K562 (cell line): ENCODE measurements around the gene WWOX. TPM values are rescaled to one million over a fixed set of nuclear protein-coding genes. Genes with fewer than 3 reads are reported as not detected.

ENCODE experiments used
- ATAC-seq: fragments of 200-7000 bp; cut with Tn5 transposase; 3 replicates; pipeline ENCODE4 v1.9.1; 2020; ENCODE audit warnings: moderate library complexity
- BruUV-seq: library from RNA; stranded (reverse); fragments of 400-500 nt; replicated peaks from 2 replicates; lab custom pipeline; 2021; lab: Mats Ljungman, UMichigan
- CTCF ChIA-PET: fragments of 300-600 bp; formaldehyde crosslinking; extraction: SDS; loops from one replicate; lab custom pipeline; 2021; ENCODE audit warnings: low intra/inter-chr PET ratio; lab: Yijun Ruan, JAX
- POLR2A ChIA-PET: fragments of 300-600, 350-650 bp; sonication (Branson Sonifier 250); formaldehyde crosslinking; extraction: SDS; loops from one replicate; lab custom pipeline; 2021; ENCODE audit warnings: antibody characterized with exemption, inconsistent platforms; lab: Yijun Ruan, JAX
- DNase-seq, 4 experiments: peaks; one replicate each; pipeline versions ENCODE4 v3.0.0 to v3.0.0-alpha.2; 2011 to 2018; ENCODE audit warnings: low spot score in 3 of 4, mixed read lengths in 3 of 4; ENCODE audit errors: extremely low read depth in 1 of 4
- FAIRE-seq: peaks from 2 replicates; lab custom pipeline; 2011; peaks lifted over from hg19 to GRCh38; lab: Jason Lieb, UNC
- H2AFZ ChIP-seq: 2 replicates; pipeline ENCODE4 v1.6.0; 2011; ENCODE audit warnings: low read depth, low read length, control low read depth, inconsistent platforms
- H3K27ac ChIP-seq: fragments of 200-600 bp; 3 replicates; pipeline ENCODE4 v1.8.0; 2011; ENCODE audit warnings: low read depth, mild to moderate bottlenecking, control low read depth, inconsistent platforms, low read length, moderate library complexity, mixed read lengths; ENCODE audit errors: extremely low read depth
- H3K27me3 ChIP-seq, 2 experiments: fragments of 300-600 bp in 1 of 2; 2 replicates in 1 of 2; 3 replicates in 1 of 2; pipeline versions ENCODE4 v1.6.0 to v1.8.0; 2011; ENCODE audit warnings: inconsistent platforms in 2 of 2, low read length in 2 of 2, mild to moderate bottlenecking in 1 of 2, mixed read lengths in 1 of 2, moderate library complexity in 1 of 2; ENCODE audit not compliant: control insufficient read depth in 2 of 2, insufficient read depth in 2 of 2
- H3K36me3 ChIP-seq: fragments of 300-600 bp; 3 replicates; pipeline ENCODE4 v1.8.0; 2011; ENCODE audit warnings: mild to moderate bottlenecking, low read length, inconsistent platforms; ENCODE audit not compliant: control insufficient read depth, insufficient read depth
- H3K4me1 ChIP-seq, 2 experiments: fragments of 200-600 bp in 1 of 2; replicated peaks in 1 of 2; 2 replicates in 1 of 2; 3 replicates in 1 of 2; pipeline versions ENCODE4 v1.5.1 to v1.8.0; 2011; ENCODE audit warnings: inconsistent platforms in 2 of 2, low read length in 2 of 2, mild to moderate bottlenecking in 1 of 2, mixed read lengths in 1 of 2, moderate library complexity in 1 of 2; ENCODE audit not compliant: control insufficient read depth in 2 of 2, insufficient read depth in 2 of 2
- H3K4me2 ChIP-seq: 2 replicates; pipeline ENCODE4 v1.6.1; 2011; ENCODE audit warnings: low read length, control low read depth, inconsistent platforms, mixed read lengths; ENCODE audit not compliant: insufficient read depth
- H3K4me3 ChIP-seq: fragments of 200-600 bp; sonication (generic), shearing (Covaris generic); 2 replicates; pipeline ENCODE4 v1.5.1; 2016; ENCODE audit warnings: control low read depth, inconsistent platforms
- H3K79me2 ChIP-seq: fragments of 200-600 bp; 3 replicates; pipeline ENCODE4 v1.8.0; 2011; ENCODE audit warnings: low read length, inconsistent platforms; ENCODE audit not compliant: control insufficient read depth, insufficient read depth
- H3K9ac ChIP-seq, 2 experiments: 2 replicates each; pipeline versions ENCODE4 v1.6.0 to v1.6.1; 2011; ENCODE audit warnings: low read depth in 2 of 2, low read length in 2 of 2, control low read depth in 1 of 2, inconsistent platforms in 1 of 2, mild to moderate bottlenecking in 1 of 2, mixed read lengths in 1 of 2; ENCODE audit not compliant: insufficient read depth in 1 of 2
- H3K9me1 ChIP-seq: one replicate; pipeline ENCODE4 v1.6.0; 2011; ENCODE audit warnings: inconsistent platforms, mild to moderate bottlenecking, low read length, moderate library complexity; ENCODE audit not compliant: control insufficient read depth, insufficient read depth
- H3K9me3 ChIP-seq: replicated peaks from 2 replicates; pipeline ENCODE4 v1.5.1; 2011; ENCODE audit warnings: low read depth, low read length, inconsistent platforms; ENCODE audit not compliant: control insufficient read depth, insufficient read depth
- H4K20me1 ChIP-seq: replicated peaks from 2 replicates; pipeline ENCODE4 v1.6.1; 2011; ENCODE audit warnings: low read length, inconsistent platforms, mixed read lengths; ENCODE audit not compliant: control insufficient read depth, insufficient read depth
- ATF3 ChIP-seq, 2 experiments: fragments of 450-650 bp in 1 of 2; sonication (generic) in 1 of 2; formaldehyde crosslinking in 1 of 2; IDR thresholded peaks in 1 of 2; conservative IDR thresholded peaks in 1 of 2; 2 replicates each; pipeline versions ENCODE4 v1.6.1 to v1.8.1; 2016 to 2023; ENCODE audit warnings: mild to moderate bottlenecking in 2 of 2, moderate library complexity in 2 of 2, inconsistent platforms in 1 of 2, missing genetic modification reagents in 1 of 2
- MEIS2 ChIP-seq: fragments of 450-650 bp; IDR thresholded peaks from 2 replicates; pipeline ENCODE4 v1.6.1; 2014; ENCODE audit warnings: mild to moderate bottlenecking; ENCODE audit not compliant: partially characterized antibody
- SMAD4 ChIP-seq: fragments of 250-450 bp; sonication (Bioruptor Pico); conservative IDR thresholded peaks from 2 replicates; pipeline ENCODE4 v1.8.0; 2021; ENCODE audit warnings: inconsistent platforms, mild to moderate bottlenecking, moderate library complexity
- WGBS: fragments of 100-300 bp; shearing (Covaris generic); methylation state at CpG from one replicate; pipeline ENCODE4 v1.1.6; 2016; ENCODE audit warnings: low coverage, mixed read lengths; ENCODE audit not compliant: insufficient coverage; ENCODE audit errors: missing lambda C conversion rate; 5-methylcytosine and 5-hydroxymethylcytosine counted together
- in situ Hi-C: fragments of 300-500 bp; cut with MboI; formaldehyde crosslinking; loops from 4 replicates; pipeline ENCODE4 v1.15.0; 2018; ENCODE audit warnings: inconsistent platforms, mixed read lengths
- intact Hi-C: fragments of 100-400 bp; cut with micrococcal nuclease; formaldehyde crosslinking; loops from 2 replicates; pipeline ENCODE4 v1.14.2; 2022
- polyA plus RNA-seq, 8 experiments: library from polyadenylated mRNA; depleted of rRNA in 4 of 8; stranded (reverse) in 5 of 8; unstranded in 3 of 8; fragments of >200 nt; fragmentation: Nextera tagmentation in 2 of 8; fragmentation: Illumina TruSeq in 1 of 8; extraction: Ambion mirVana in 2 of 8; extraction: Trizol in 1 of 8; gene quantifications; 2 replicates each; pipeline versions ENCODE4 v1.2.1 to v1.2.3, GENCODE V29; 2011 to 2014; ENCODE audit warnings: inconsistent platforms in 1 of 8, missing spikeins in 1 of 8
- total RNA-seq, 7 experiments: library from RNA; depleted of rRNA in 6 of 7; stranded (reverse); fragments of >200 nt in 6 of 7; fragmentation: Illumina TruSeq in 2 of 7; extraction: Trizol in 2 of 7; gene quantifications; 2 replicates each; pipeline versions ENCODE4 v1.2.1 to v1.2.3, GENCODE V29; 2011 to 2021; ENCODE audit warnings: low replicate concordance in 1 of 7
- TF ChIP-seq, protein P1 (sequence below): sonication (generic); formaldehyde crosslinking; IDR thresholded peaks from 2 replicates; pipeline ENCODE4 v1.8.0; 2022; ENCODE audit warnings: mild to moderate bottlenecking, missing genetic modification reagents

The WWOX gene
- total and polyA plus RNA-seq, 9 of the 15 experiments (the other 6 are each of a cell fraction or from before 2014, with no cell fraction given): 1.6 to 22.7 (median 8.1) TPM

DNA sequence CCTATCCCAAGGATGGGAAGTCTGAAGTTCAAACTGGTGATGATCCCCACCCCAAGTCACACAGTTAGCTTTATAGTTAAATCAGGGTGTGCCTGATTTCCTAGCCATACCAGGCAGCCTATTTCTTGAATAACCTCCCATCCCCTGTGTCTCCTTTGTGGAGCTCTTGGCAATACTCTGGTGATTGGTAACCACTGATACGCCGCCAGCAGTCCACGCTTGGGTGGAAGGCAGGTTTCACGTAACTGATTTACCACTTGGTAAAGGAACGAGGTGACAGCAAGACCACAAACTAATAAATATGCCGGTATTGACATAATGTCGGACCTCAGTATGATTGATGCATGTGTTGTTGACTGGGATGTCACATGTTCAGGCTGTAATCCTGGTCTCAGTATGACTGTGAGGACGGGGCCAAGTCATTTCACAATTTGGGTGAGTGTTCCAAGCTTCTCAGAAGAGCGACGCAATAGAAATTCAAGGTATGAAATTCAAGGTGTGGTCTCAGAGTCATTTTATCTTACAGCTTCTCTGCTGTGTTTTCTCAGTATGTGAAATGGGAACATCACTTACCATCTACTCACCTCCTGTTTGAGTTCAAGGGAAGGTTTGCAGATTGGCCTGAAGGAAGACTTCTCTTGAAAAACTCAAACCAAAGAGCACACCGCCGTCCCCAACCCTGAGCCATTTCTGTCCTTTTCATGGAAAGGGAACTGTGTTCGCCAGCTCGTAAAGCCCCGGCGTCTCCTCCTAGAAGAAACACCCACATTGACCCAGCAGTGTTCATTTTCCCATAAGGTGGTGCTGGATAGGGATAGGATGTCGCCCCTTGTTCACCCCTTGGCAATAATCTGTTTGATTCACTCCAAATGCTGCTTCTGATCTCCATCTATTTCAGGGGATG, 678.9 kb downstream of the WWOX start:
- no peak for DNase-seq
- H3K4me3 ChIP-seq: no peak overlapping the region
- peaks cover 2 to 11% of the 10 kb centered on the region in 2 experiments; a peak in 1 of 5 replicates for H3K27me3 ChIP-seq
- under 1% methylated on average over 17 of the region's 17 CpGs for WGBS
- no peak overlapping the region for H3K4me2 ChIP-seq
- no peak for FAIRE-seq
- no peak overlapping the region for H2AFZ ChIP-seq
- ChIA-PET POLR2A (interaction anchor here (1.3 to 2.2 kb wide), 2 partner anchors 11 to 14 kb away, joined by 4 to 6 read pairs; no protein-coding TSS in a partner anchor), CTCF (no interaction called here)
- no peaks in the 10 kb centered on the region for H3K79me2 ChIP-seq
- in situ Hi-C loops: no loop called here
- H3K9ac ChIP-seq: no peak overlapping the region
- H3K9me3 ChIP-seq: no peaks in the 10 kb centered on the region
- no peak overlapping the region for H3K27ac ChIP-seq
- peak; percentile 20 for TF ChIP-seq MEIS2
- TF ChIP-seq SMAD4 (CRISPR knock-in tag): no peak
- TF ChIP-seq, protein P1, sequence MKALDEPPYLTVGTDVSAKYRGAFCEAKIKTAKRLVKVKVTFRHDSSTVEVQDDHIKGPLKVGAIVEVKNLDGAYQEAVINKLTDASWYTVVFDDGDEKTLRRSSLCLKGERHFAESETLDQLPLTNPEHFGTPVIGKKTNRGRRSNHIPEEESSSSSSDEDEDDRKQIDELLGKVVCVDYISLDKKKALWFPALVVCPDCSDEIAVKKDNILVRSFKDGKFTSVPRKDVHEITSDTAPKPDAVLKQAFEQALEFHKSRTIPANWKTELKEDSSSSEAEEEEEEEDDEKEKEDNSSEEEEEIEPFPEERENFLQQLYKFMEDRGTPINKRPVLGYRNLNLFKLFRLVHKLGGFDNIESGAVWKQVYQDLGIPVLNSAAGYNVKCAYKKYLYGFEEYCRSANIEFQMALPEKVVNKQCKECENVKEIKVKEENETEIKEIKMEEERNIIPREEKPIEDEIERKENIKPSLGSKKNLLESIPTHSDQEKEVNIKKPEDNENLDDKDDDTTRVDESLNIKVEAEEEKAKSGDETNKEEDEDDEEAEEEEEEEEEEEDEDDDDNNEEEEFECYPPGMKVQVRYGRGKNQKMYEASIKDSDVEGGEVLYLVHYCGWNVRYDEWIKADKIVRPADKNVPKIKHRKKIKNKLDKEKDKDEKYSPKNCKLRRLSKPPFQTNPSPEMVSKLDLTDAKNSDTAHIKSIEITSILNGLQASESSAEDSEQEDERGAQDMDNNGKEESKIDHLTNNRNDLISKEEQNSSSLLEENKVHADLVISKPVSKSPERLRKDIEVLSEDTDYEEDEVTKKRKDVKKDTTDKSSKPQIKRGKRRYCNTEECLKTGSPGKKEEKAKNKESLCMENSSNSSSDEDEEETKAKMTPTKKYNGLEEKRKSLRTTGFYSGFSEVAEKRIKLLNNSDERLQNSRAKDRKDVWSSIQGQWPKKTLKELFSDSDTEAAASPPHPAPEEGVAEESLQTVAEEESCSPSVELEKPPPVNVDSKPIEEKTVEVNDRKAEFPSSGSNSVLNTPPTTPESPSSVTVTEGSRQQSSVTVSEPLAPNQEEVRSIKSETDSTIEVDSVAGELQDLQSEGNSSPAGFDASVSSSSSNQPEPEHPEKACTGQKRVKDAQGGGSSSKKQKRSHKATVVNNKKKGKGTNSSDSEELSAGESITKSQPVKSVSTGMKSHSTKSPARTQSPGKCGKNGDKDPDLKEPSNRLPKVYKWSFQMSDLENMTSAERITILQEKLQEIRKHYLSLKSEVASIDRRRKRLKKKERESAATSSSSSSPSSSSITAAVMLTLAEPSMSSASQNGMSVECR (CRISPR knock-in tag): no peak
- TF ChIP-seq ATF3 (IDR thresholded peaks at IDR 0.05): no peak
- no peak for TF ChIP-seq ATF3 (CRISPR knock-in tag; conservative IDR thresholded peaks at IDR 0.05)
- no peak for ATAC-seq
- H3K4me1 ChIP-seq: no peaks in the 10 kb centered on the region
- H3K36me3 ChIP-seq: no peaks in the 10 kb centered on the region
- intact Hi-C loops: no loop called here
- BruUV-seq: no TSS peak
- no peaks in the 10 kb centered on the region for H3K9me1 ChIP-seq
- no peaks in the 10 kb centered on the region for H4K20me1 ChIP-seq
